GM19035 (cell line): Measurements from ENCODE around the gene PI4K2A.
"Not testable (repeated sequence)": the region's sequence is repeated elsewhere in the genome, so short reads cannot be mapped to it uniquely, and the experiment has no call there.

Experiments used
- ATAC-seq: cut with Tn5 transposase; IDR thresholded peaks from one replicate; pipeline ENCODE4 v1.9.1; 2021; ENCODE audit not compliant: unreplicated experiment

PI4K2A gene

GRCh38 chr10:97631098-97631497, 9.4 kb upstream of the PI4K2A start:
- ATAC-seq: no peak

GRCh38 chr10:97632949-97633884, 7.3 kb upstream of the PI4K2A start, which contains the start of gene MORN4:
TSS of gene MORN4 (minus strand) at chr10:97633500. CDS start at chr10:97619653, 13,847 bp downstream.
- ATAC-seq: peak; percentile 99

- peak; percentile 20 for ATAC-seq
These were observed 6.5 kb upstream of the PI4K2A start for GRCh38 chr10:97633921-97634320.

- ATAC-seq: no peak
These were observed 4.9 kb upstream of the PI4K2A start for GRCh38 chr10:97635577-97635976.

- ATAC-seq: not testable (repeated sequence)
These were observed 1.4 kb upstream of the PI4K2A start for GRCh38 chr10:97639090-97639489.

GRCh38 chr10:97640868-97641811, 669 bp downstream of the PI4K2A start:
- ATAC-seq: peak; percentile 32

- not testable (repeated sequence) for ATAC-seq
These were observed 2.1 kb downstream of the PI4K2A start for GRCh38 chr10:97642471-97643159.

- no peak for ATAC-seq
These were observed 3.0 kb downstream of the PI4K2A start for GRCh38 chr10:97643441-97643985.

- no peak for ATAC-seq
These were observed 4.5 kb downstream of the PI4K2A start for GRCh38 chr10:97644936-97645335.

- no peak for ATAC-seq
These were observed 7.1 kb downstream of the PI4K2A start for GRCh38 chr10:97647556-97647955.

- ATAC-seq: peak; percentile 93
These were observed 8.3 kb downstream of the PI4K2A start for GRCh38 chr10:97648562-97649404.

- ATAC-seq: not testable (repeated sequence)
These were observed 8.9 kb downstream of the PI4K2A start for GRCh38 chr10:97649405-97649750.

GRCh38 chr10:97650726-97651125, 10.3 kb downstream of the PI4K2A start:
- ATAC-seq: no peak

GRCh38 chr10:97651773-97652172, 11.3 kb downstream of the PI4K2A start:
- no peak for ATAC-seq

- no peak for ATAC-seq
These were observed 16.3 kb downstream of the PI4K2A start for GRCh38 chr10:97656777-97657176.

- ATAC-seq: no peak
These were observed 19.1 kb downstream of the PI4K2A start for GRCh38 chr10:97659589-97659988.

GRCh38 chr10:97664282-97664850, 23.9 kb downstream of the PI4K2A start:
- ATAC-seq: no peak

- ATAC-seq: no peak
These were observed 26.5 kb downstream of the PI4K2A start for GRCh38 chr10:97666992-97667391.

- no peak for ATAC-seq
These were observed 27.0 kb downstream of the PI4K2A start for GRCh38 chr10:97667463-97667862.
